HL-60 (cell line): Measurements from ENCODE around the gene CAMK1D.

Source experiments
- GABPA ChIP-seq: IDR thresholded peaks from 2 replicates; pipeline ENCODE4 v1.6.1; 2012; ENCODE audit warnings: low read depth
- POLR2AphosphoS5 ChIP-seq: IDR thresholded peaks from 2 replicates; pipeline ENCODE4 v1.6.1; 2012; ENCODE audit warnings: low read depth
- SPI1 ChIP-seq: IDR thresholded peaks from 2 replicates; pipeline ENCODE4 v1.6.1; 2012; ENCODE audit warnings: low read depth, mild to moderate bottlenecking, borderline replicate concordance
- TF ChIP-seq, protein P1 (sequence below): IDR thresholded peaks from one replicate; pipeline ENCODE4 v1.5.1; 2011; ENCODE audit warnings: low read length, control low read depth, inconsistent platforms; ENCODE audit not compliant: insufficient read depth
- TF ChIP-seq, protein P2 (sequence below): IDR thresholded peaks from 2 replicates; pipeline ENCODE4 v1.6.1; 2012; ENCODE audit warnings: low read depth; ENCODE audit not compliant: insufficient replicate concordance

DNA sequence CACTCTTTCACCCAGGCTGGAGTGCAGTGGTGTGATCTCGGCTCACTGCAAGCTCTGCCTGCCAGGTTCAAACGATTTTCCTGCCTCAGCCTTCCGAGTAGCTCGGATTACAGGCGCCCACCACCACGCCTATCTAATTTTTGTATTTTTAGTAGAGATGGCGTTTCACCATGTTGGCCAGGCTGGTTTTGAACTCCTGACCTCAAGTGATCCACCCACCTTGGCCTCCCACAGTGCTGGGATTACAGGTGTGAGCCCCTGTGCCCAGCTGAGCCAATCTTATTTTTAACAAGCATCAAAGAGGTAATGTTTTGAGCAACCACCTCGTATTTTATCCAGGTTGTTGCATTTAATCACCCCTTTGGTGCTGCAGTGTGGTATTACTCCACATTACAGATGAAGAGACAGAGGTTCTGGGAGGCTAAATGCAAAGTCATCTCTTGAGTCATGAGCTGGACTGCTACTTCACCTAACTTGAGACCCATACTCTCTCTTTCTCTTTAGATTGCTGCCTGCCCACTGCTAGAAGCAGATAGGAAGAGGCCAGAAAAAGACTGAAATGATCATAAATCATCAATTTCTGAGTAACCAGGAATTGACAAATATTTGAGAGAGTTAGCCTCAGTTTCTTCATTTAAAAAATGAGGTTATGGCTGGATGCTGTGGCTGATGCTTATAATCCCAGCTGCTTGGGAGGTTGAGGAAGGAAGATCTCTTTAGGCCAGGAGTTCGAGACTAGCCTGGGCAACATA lies 116.2 kb downstream of the CAMK1D start:
- TF ChIP-seq, protein P1, sequence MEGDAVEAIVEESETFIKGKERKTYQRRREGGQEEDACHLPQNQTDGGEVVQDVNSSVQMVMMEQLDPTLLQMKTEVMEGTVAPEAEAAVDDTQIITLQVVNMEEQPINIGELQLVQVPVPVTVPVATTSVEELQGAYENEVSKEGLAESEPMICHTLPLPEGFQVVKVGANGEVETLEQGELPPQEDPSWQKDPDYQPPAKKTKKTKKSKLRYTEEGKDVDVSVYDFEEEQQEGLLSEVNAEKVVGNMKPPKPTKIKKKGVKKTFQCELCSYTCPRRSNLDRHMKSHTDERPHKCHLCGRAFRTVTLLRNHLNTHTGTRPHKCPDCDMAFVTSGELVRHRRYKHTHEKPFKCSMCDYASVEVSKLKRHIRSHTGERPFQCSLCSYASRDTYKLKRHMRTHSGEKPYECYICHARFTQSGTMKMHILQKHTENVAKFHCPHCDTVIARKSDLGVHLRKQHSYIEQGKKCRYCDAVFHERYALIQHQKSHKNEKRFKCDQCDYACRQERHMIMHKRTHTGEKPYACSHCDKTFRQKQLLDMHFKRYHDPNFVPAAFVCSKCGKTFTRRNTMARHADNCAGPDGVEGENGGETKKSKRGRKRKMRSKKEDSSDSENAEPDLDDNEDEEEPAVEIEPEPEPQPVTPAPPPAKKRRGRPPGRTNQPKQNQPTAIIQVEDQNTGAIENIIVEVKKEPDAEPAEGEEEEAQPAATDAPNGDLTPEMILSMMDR, result no peak
- TF ChIP-seq POLR2AphosphoS5 (no peak), SPI1 (no peak), GABPA (no peak)
- TF ChIP-seq, protein P2, sequence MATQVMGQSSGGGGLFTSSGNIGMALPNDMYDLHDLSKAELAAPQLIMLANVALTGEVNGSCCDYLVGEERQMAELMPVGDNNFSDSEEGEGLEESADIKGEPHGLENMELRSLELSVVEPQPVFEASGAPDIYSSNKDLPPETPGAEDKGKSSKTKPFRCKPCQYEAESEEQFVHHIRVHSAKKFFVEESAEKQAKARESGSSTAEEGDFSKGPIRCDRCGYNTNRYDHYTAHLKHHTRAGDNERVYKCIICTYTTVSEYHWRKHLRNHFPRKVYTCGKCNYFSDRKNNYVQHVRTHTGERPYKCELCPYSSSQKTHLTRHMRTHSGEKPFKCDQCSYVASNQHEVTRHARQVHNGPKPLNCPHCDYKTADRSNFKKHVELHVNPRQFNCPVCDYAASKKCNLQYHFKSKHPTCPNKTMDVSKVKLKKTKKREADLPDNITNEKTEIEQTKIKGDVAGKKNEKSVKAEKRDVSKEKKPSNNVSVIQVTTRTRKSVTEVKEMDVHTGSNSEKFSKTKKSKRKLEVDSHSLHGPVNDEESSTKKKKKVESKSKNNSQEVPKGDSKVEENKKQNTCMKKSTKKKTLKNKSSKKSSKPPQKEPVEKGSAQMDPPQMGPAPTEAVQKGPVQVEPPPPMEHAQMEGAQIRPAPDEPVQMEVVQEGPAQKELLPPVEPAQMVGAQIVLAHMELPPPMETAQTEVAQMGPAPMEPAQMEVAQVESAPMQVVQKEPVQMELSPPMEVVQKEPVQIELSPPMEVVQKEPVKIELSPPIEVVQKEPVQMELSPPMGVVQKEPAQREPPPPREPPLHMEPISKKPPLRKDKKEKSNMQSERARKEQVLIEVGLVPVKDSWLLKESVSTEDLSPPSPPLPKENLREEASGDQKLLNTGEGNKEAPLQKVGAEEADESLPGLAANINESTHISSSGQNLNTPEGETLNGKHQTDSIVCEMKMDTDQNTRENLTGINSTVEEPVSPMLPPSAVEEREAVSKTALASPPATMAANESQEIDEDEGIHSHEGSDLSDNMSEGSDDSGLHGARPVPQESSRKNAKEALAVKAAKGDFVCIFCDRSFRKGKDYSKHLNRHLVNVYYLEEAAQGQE, result no peak
